Thyroid gland (tissue), 4 donors: ENCODE results near the gene ACTA2. TPM values are rescaled to one million over a fixed set of nuclear protein-coding genes. Genes with fewer than 3 reads are reported as not detected.

ENCODE experiments used
- DNase-seq, 2 donors: peaks; one replicate each; pipeline ENCODE4 v3.0.0-alpha.2; 2019
- H3K27ac ChIP-seq, 3 donors: fragments of 200-600 bp; sonication (generic); 1 replicate in 2 of 3; 2 replicates in 1 of 3; pipeline ENCODE4 v1.5.1; 2016 to 2019; ENCODE audit warnings: mild to moderate bottlenecking in 1 of 3, moderate library complexity in 1 of 3
- H3K27me3 ChIP-seq: fragments of 200-600 bp; sonication (generic); one replicate; pipeline ENCODE4 v1.5.1; 2019
- H3K36me3 ChIP-seq, 2 donors: fragments of 200-600 bp; sonication (generic); one replicate each; pipeline ENCODE4 v1.5.1; 2016 to 2019
- H3K4me1 ChIP-seq, 2 donors: fragments of 200-600 bp; sonication (generic); one replicate each; pipeline ENCODE4 v1.5.1; 2017 to 2019
- H3K4me3 ChIP-seq, 3 donors: fragments of 200-600 bp; sonication (generic); replicated peaks in 1 of 3; 1 replicate in 2 of 3; 2 replicates in 1 of 3; pipeline ENCODE4 v1.5.1; 2016; ENCODE audit warnings: mild to moderate bottlenecking in 1 of 3
- H3K9me3 ChIP-seq: fragments of 200-600 bp; sonication (generic); one replicate; pipeline ENCODE4 v1.5.1; 2017
- CTCF ChIP-seq, 6 experiments: fragments of 200-600 bp in 3 of 6; fragments of 450-650 bp in 3 of 6; sonication (generic) in 3 of 6; IDR thresholded peaks; one replicate each; pipeline ENCODE4 v1.5.1; 2016 to 2019; ENCODE audit warnings: antibody characterized with exemption in 6 of 6, mild to moderate bottlenecking in 2 of 6, inconsistent platforms in 1 of 6, moderate library complexity in 1 of 6
- POLR2A ChIP-seq, 2 donors: fragments of 450-650 bp; IDR thresholded peaks; one replicate each; pipeline ENCODE4 v1.6.1; 2017; ENCODE audit warnings: antibody characterized with exemption in 2 of 2, mild to moderate bottlenecking in 2 of 2, moderate library complexity in 1 of 2
- WGBS, 2 donors: methylation state at CpG; one replicate each; pipeline ENCODE4 v1.1.5; 2017; 5-methylcytosine and 5-hydroxymethylcytosine counted together
- intact Hi-C: fragments of 100-400 bp; cut with DNase I; formaldehyde crosslinking; loops from one replicate; pipeline ENCODE4 v1.15.1; 2023
- total RNA-seq, 4 donors: library from RNA; depleted of rRNA; stranded (reverse); fragments of >200 nt; gene quantifications; one replicate each; pipeline ENCODE4 v1.2.3, GENCODE V29; 2016

Gene ACTA2
- total RNA-seq, 4 donors from 2014 or later: 61.5 to 173 (median 72.2) TPM

GRCh38 chr10:88916231-88916630, 36.3 kb downstream of the ACTA2 start:
- H3K9me3 ChIP-seq: no peaks in the 10 kb centered on the region
- TF ChIP-seq POLR2A (IDR thresholded peaks at IDR 0.05): no peak
- TF ChIP-seq CTCF (IDR thresholded peaks at IDR 0.05): no peak
- intact Hi-C loops: no loop called here
- no peaks in the 10 kb centered on the region for H3K27me3 ChIP-seq
- no peak overlapping the region for H3K27ac ChIP-seq
- DNase-seq: no peak
- peaks cover 7 to 8% of the 10 kb centered on the region in 2 donors for H3K4me1 ChIP-seq
- no peaks in the 10 kb centered on the region for H3K36me3 ChIP-seq
- no peak overlapping the region for H3K4me3 ChIP-seq

- intact Hi-C loops: no loop called here
- 81 to 83% methylated on average over 2 of the region's 2 CpGs for WGBS, 2 donors
- Histone ChIP-seq H3K9me3 (no peaks in the 10 kb centered on the region), H3K4me1 (peaks cover 3 to 4% of the 10 kb centered on the region in 2 donors), H3K27me3 (no peaks in the 10 kb centered on the region), H3K27ac (no peak overlapping the region), H3K4me3 (no peak overlapping the region), H3K36me3 (no peaks in the 10 kb centered on the region)
- DNase-seq: no peak
- TF ChIP-seq POLR2A (IDR thresholded peaks at IDR 0.05) (no peak), CTCF (IDR thresholded peaks at IDR 0.05) (no peak)
These were observed 36.8 kb downstream of the ACTA2 start for GRCh38 chr10:88915781-88916180.

GRCh38 chr10:88913788-88914187, 38.8 kb downstream of the ACTA2 start:
- TF ChIP-seq POLR2A (IDR thresholded peaks at IDR 0.05) (no peak), CTCF (IDR thresholded peaks at IDR 0.05) (no peak)
- WGBS, 2 donors: 76 to 78% methylated on average over 5 of the region's 5 CpGs
- H3K9me3 ChIP-seq: no peaks in the 10 kb centered on the region
- H3K4me3 ChIP-seq: no peak overlapping the region
- intact Hi-C loops: no loop called here
- no peaks in the 10 kb centered on the region for H3K4me1 ChIP-seq
- H3K27me3 ChIP-seq: no peaks in the 10 kb centered on the region
- H3K27ac ChIP-seq: no peak overlapping the region
- no peaks in the 10 kb centered on the region for H3K36me3 ChIP-seq
- no peak for DNase-seq

GRCh38 chr10:88913127-88913526, 39.4 kb downstream of the ACTA2 start:
- DNase-seq: no peak
- H3K27ac ChIP-seq: peak overlapping the region in 1 of 3 donors; percentile 17
- intact Hi-C loops: no loop called here
- WGBS, 2 donors: 71 to 73% methylated on average over 9 of the region's 9 CpGs
- no peaks in the 10 kb centered on the region for H3K36me3 ChIP-seq
- no peaks in the 10 kb centered on the region for H3K9me3 ChIP-seq
- no peaks in the 10 kb centered on the region for H3K27me3 ChIP-seq
- no peak for TF ChIP-seq POLR2A (IDR thresholded peaks at IDR 0.05)
- TF ChIP-seq CTCF (IDR thresholded peaks at IDR 0.05): no peak
- no peak overlapping the region for H3K4me3 ChIP-seq
- H3K4me1 ChIP-seq: no peaks in the 10 kb centered on the region

GRCh38 chr10:88911851-88912250, 40.7 kb downstream of the ACTA2 start:
- Histone ChIP-seq H3K36me3 (no peaks in the 10 kb centered on the region), H3K4me3 (no peak overlapping the region), H3K27ac (no peak overlapping the region), H3K9me3 (no peaks in the 10 kb centered on the region), H3K27me3 (no peaks in the 10 kb centered on the region), H3K4me1 (no peaks in the 10 kb centered on the region)
- 94 to 97% methylated on average over 3 of the region's 3 CpGs for WGBS, 2 donors
- intact Hi-C loops: no loop called here
- TF ChIP-seq CTCF (IDR thresholded peaks at IDR 0.05) (no peak), POLR2A (IDR thresholded peaks at IDR 0.05) (no peak)
- DNase-seq: no peak
